Measurements from ENCODE around the gene CCDC174.

- no peak for TF ChIP-seq CTCF (IDR thresholded peaks at IDR 0.05)
- TF ChIP-seq ZNF317 (CRISPR knock-in tag; IDR thresholded peaks at IDR 0.05; ENCODE audit: borderline replicate concordance, low read depth): no peak
- no peak for TF ChIP-seq TEAD4 (CRISPR knock-in tag; IDR thresholded peaks at IDR 0.05)
- TF ChIP-seq MAX (CRISPR knock-in tag; IDR thresholded peaks at IDR 0.05): no peak
Observed at GRCh38 chr3:14663396-14664135, 12.0 kb downstream of the CCDC174 start.
